NCI-H1105 (cell line): ENCODE results near the gene CFAP410.

Source experiments
- DNase-seq: peaks from one replicate; lab custom pipeline; 2025; lab: John Stamatoyannopoulos, UW

The CFAP410 gene

DNA sequence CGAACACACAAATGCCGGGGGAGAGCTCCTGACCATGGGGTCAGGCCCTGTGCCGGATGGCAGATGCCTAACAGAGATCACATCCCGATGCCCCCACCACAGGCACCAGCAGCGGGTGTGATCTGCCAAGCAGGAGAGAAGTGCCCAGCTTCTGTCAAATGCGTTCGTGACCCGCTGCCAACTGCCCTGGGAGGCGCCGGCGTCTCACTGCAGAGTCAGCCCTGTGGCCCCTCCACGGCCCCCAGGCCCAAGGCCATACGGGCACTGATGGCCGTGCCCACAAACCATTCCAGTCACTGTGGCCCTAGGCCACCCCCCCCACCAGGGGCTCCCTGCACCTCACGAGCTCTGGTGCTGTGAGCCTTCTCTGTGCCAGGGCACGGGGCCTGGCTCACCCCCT, 8.0 kb downstream of the CFAP410 start:
- no peak for DNase-seq

- no peak for DNase-seq
Observed at GRCh38 chr21:44330698-44331097, 8.5 kb downstream of the CFAP410 start.

DNA sequence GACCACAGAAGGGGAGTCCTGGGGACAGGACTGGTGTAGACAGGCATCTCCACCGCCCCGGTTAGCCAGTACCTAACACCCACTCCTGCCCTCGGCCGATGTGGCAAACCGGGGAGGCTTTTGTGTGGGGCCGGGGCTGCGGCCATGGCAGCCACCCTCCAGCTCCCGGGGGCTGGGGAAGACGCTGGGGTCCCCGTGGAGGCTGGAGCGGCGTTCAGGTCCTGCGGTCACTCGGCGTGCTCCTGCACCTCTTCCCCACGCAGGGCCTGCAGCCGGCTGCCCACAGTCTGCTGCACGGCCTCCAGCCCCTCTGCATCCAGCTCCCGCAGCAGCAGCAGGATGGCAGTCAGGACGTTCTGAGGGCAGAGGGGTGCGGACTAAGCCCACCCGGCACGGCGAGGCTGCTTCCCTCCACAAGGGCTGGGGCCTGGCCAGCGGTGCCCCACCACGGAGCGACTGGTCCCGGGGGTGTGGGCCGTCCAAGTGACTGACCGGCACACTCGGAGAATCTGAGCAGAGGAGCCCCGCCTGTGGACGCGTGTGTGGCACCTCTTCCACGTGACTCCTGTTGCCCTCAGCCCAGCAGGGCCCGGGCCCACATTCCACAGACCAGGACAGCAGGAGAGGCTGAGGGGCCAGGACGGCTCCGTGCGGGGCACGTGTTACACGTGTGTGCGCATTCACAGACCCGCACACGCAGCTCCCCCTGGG, 9.1 kb downstream of the CFAP410 start:
- no peak for DNase-seq

- no peak for DNase-seq
Observed at GRCh38 chr21:44329086-44329889, 9.9 kb downstream of the CFAP410 start.

DNA sequence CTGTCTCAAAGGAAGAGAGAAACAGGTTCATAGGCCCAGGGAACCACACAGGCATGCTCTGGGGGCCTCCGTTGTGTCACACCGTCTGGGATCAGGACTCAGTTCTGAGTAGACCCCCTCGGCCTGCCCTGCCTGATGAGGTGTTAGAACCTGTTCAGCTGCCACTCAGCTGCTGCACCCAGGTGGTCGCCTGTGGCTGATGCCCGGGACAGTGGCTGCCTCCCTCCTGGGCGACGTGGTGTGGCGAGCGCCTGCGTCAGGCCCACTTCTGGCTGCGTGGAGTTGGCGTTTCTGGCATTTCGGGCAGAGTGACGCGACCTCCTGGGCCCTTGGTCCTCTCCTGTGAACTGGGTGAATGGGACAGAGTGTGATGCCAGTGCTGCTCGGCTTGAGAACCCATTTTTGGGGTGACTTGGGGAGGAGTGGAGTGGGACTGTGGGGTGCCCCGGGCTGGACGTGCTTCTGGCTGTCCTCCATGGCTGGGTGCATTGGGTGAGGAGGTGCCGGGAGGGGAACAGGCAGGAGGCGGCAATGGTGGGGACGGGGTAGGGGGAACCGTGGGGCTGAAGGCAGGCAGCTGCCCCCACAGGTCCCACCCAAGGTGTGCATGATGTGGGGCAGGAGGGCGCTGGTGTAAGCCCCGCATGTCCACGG, 10.8 kb downstream of the CFAP410 start:
- no peak for DNase-seq

GRCh38 chr21:44327603-44327974, 11.6 kb downstream of the CFAP410 start:
- no peak for DNase-seq

GRCh38 chr21:44326716-44327602, 12.2 kb downstream of the CFAP410 start:
- DNase-seq, result no peak

DNA sequence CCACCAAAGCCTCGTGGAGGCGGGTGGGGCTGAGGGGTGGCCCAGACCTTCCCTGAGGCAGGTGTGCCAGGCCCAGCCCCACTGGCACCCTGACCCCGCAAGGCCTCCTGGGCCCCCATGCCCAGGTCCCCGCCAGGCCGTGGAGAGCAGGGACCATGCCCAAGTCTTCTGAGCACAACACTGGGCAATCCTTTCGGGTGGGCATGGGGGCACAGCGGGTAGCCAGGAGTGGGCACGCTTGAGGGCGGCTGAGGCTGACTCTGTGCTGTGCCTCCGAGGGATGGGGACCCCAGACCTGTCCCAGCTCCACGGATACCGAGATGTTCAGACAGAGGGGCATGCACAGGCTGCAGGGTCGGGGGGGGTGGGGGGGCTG, 12.9 kb downstream of the CFAP410 start:
- no peak for DNase-seq

DNA sequence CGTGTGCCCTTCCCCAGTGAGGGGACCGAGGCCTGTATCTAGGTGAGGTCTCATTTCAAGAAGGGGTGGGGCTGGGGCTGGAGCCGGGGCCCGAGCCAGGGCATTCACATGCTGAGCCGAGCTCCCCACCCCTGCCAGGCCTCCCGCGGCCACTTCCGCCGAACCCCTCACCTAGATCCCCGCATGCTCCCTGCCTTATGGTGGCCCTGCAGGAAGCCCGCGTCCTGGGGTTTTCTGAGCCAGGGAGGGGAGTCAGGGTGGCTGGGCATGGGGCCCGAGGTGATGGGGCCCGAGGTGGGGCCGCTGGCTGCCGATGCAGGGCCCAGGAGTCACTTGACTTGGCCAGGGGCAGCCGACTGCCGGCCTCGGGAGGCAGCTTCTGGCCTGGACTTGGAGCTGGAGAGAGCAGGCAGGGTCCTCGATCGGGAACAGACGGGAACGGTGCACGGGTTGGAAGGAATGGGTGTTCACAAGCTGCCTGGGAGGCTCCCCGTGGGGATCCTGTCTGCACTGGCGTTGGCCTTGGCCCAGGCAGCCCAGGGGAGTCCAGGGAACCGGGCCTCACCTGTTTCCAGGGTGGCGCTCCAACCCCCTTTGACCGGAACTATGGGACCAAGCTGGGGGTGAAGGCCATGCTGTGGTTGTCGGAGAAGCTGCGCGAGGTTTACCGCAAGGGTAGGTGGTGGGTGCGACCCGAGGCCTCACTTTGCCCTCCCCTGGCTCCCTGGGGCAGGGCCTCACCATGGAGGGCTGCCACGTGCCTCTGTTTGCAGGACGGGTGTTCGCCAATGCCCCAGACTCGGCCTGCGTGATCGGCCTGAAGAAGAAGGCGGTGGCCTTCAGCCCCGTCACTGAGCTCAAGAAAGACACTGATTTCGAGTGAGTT, 13.6 kb downstream of the CFAP410 start:
- DNase-seq, result no peak

- DNase-seq, result no peak
Observed at GRCh38 chr21:44324854-44325107, 14.4 kb downstream of the CFAP410 start.

DNA sequence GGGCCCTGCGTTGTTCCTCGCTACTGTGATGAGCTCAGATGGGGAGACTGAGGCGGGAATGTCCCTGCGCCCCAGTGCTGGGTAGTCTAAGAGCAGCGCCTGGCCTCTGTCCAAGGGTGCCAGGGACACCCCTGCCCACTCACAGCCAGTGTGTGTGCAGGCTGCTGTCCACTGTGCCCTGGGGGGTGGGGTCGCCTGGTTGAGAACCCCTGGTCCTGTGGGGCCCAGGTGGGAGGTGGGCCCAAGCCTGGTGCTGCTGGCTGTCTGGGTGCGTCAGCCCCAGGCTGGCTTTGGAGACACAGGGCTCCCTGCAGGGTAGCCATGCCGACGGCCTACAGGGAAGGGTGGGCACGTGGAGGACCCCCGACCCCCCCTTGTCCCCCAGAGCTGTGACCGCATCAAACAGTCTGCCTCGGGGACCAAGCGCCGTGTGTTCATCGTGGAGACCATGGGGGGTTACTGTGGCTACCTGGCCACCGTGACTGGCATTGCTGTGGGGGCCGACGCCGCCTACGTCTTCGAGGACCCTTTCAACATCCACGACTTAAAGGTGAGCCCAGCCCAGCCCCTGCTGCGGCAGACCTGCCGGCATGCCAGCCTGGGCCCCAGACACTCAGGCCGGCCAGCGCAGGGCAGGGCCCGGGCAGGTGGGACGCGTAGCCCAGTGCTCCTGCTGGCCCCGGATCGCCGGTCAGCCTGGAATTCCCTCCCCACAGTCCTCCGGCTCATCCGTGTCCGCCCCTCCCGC, 14.9 kb downstream of the CFAP410 start:
- DNase-seq, result no peak

GRCh38 chr21:44323591-44323990, 15.6 kb downstream of the CFAP410 start:
- no peak for DNase-seq

GRCh38 chr21:44322621-44323325, 16.4 kb downstream of the CFAP410 start:
- no peak for DNase-seq

- DNase-seq, result no peak
Observed at GRCh38 chr21:44321846-44322450, 17.2 kb downstream of the CFAP410 start.

DNA sequence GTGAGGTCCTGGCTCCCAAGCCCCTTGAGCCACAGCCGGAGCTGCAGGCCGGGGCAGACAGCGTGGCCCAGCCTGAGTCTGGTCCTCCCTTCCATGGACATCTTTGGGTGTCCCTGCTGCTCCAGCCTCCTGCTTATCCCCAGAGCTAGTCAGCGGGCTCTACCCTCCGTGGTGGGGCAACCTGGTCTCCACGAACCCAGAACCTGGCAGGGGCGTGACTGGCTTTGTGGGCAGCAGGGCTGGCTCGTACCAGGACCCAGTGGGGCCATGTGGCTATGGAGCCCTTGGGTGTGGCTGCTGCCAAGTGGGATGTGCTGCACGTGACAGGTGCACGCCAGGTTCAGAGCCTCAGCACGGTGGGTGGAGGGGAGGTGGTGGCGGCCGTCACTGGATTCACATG, 18.3 kb downstream of the CFAP410 start:
- DNase-seq, result no peak

- no peak for DNase-seq
Observed at GRCh38 chr21:44319407-44320065, 19.7 kb downstream of the CFAP410 start.

- no peak for DNase-seq
Observed at GRCh38 chr21:44318489-44319285, 20.5 kb downstream of the CFAP410 start.

DNA sequence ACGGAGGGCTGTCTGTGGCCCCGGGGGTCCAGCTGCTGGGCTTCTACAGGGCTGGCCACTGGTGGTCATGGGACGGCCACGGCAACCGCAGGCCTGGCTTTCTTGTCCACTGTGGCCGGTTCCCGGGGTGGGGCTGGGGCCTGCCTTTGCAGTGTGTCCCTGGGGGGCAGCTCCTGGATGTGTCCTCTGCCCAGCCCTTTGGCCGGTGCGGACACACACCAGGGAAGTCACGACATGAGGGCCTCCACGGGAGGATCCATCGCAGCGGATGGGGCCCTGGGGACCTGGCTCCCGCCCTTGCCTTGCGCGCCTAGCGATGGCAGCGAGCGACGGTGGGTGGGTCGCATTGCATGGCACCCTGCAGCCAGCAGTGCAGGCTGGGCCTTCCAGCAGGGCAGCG, 21.3 kb downstream of the CFAP410 start:
- DNase-seq, result no peak
